GM13976 (cell line): Measurements from ENCODE around the gene INHA.
A peak's percentile ranks its signal among the peaks of the same experiment; 100 is the strongest.

Experiments
- DNase-seq: peaks from one replicate; pipeline ENCODE4 v3.0.0; 2012; ENCODE audit warnings: low spot score
- in situ Hi-C: fragments of 300-500 bp; cut with MboI; formaldehyde crosslinking; loops from one replicate; pipeline ENCODE4 v1.12.0; 2022; ENCODE audit warnings: low sequenced_read_pairs, mixed read lengths, inconsistent platforms; ENCODE audit not compliant: unreplicated experiment
- TF ChIP-seq, protein P1 (sequence below): IDR thresholded peaks from 2 replicates; pipeline ENCODE4 v1.5.1; 2012; ENCODE audit warnings: borderline replicate concordance, mild to moderate bottlenecking; ENCODE audit not compliant: insufficient read depth; ENCODE audit errors: extremely low read depth, missing control alignments, control extremely low read depth

The INHA gene

DNA sequence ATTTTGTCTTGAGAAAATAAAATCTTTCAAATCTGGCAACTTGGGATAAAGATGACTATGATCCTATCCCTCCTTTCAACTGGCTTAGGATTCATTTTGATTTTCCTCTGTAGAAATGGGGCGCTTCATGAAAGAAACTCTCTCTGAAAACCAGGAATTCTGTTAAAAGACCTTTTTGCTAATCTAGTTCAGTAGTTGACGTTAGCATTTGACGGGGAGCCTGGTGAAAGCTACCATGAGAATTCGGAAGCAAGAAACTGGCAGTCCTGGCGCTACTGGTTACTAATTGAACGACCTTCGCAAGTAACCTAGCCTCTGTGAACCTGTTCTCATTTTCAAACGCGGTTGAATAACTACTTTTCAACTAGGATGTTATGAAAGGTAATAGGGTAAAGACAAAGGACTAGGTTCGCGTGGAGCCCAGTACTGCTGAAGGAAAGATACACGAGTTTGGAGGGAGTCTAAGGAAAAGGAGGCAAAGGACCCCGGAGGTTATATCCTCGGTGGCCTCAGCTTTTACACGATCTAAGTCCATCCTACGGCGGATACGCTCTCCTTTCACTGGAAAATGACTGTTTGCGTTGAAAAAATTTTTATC is 24.9 kb downstream of the INHA start:
- DNase-seq, result no peak
- in situ Hi-C loops, result no loop called here

GRCh38 chr2:219597552-219598307 is 25.6 kb downstream of the INHA start, which contains the start of gene STK11IP:
TSS of gene STK11IP (plus strand) at chr2:219597857. CDS start at chr2:219598120, 263 bp downstream.
- peak; percentile 96 for DNase-seq
- TF ChIP-seq, protein P1, sequence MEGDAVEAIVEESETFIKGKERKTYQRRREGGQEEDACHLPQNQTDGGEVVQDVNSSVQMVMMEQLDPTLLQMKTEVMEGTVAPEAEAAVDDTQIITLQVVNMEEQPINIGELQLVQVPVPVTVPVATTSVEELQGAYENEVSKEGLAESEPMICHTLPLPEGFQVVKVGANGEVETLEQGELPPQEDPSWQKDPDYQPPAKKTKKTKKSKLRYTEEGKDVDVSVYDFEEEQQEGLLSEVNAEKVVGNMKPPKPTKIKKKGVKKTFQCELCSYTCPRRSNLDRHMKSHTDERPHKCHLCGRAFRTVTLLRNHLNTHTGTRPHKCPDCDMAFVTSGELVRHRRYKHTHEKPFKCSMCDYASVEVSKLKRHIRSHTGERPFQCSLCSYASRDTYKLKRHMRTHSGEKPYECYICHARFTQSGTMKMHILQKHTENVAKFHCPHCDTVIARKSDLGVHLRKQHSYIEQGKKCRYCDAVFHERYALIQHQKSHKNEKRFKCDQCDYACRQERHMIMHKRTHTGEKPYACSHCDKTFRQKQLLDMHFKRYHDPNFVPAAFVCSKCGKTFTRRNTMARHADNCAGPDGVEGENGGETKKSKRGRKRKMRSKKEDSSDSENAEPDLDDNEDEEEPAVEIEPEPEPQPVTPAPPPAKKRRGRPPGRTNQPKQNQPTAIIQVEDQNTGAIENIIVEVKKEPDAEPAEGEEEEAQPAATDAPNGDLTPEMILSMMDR, result no peak
- in situ Hi-C loops, result no loop called here

More for the DNA sequence above, 24.9 kb downstream of the INHA start:
- TF ChIP-seq, protein P1, result no peak

DNA sequence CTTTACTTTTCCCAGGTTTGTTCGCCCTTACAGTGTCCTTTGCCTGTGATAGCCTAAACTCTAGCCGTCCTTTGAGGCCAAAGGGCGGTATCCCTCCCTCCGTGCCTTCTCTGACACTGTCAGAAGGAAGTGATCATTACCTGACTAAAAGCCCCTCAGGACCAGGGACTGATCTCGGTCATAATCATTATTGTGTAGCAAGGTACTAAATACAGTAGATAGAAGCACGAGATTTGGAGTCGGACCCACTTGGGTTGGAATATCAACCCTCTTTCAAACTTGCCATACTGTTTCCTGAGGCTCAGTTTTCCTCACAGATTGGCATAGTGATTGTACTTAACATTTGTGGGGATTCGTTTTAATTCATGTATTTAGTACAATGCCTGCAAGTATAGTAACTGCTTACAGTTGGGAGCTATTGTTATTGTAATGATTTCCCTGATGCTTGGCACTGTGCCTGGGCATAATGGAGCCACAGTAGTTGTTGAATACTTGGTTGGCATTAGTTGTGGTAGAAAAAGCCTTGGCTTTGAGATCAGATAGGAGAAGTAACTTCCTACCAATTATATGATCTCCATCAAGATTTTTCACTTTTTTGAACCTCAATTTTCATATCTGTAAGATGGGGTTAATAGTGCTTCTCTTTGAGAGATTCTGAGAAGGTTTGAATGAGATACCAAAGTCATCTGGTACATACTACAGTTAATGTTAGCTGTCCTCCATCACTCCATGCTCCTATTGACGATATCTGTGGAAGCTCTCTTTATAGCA is 26.4 kb downstream of the INHA start:
- no peak for DNase-seq
- TF ChIP-seq, protein P1, result no peak
- in situ Hi-C loops, result no loop called here

DNA sequence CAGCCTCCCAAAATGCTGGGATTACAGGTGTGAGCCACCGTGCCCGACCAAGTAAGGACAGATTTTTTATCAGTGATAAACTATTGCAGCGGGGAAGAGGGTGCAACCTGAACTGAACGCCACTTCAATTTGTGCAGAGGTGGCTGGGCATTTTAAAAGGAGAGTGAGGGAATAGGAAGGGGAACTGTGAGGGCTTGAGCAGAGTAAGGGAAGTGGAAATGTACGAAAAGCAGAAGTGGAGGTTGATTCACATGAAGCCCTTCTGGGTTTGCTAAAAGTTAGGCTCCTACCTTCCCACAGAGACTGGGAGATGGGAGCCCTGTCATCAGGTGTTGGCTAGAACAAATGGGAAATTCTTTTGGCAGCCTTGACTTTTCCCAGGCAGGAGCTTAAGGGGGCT is 31.7 kb downstream of the INHA start:
- TF ChIP-seq, protein P1, result no peak
- no peak for DNase-seq
- in situ Hi-C loops, result no loop called here

DNA sequence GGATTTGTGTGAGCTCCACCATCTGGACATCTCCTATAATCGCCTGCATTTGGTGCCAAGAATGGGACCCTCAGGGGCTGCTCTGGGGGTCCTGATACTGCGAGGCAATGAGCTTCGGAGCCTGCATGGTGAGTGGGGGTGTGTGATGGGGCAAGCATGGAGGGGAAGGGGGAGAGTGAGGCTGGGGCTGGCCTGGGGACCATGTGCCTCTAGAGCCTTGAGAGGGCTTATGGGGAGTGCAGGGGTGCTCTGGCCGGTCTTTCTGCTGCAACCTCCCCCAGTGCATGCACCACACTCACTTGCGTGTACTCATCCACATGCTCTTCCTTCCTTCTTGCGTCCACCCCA is 33.5 kb downstream of the INHA start:
- in situ Hi-C loops, result no loop called here
- TF ChIP-seq, protein P1, result no peak
- DNase-seq, result no peak

- TF ChIP-seq, protein P1, result no peak
- in situ Hi-C loops, result no loop called here
- no peak for DNase-seq
These were observed 35.8 kb downstream of the INHA start for GRCh38 chr2:219607931-219608330.
